Lung (tissue), 12 donors: ENCODE data around the gene ANKHD1. TPM values are rescaled to one million over a fixed set of nuclear protein-coding genes. Genes with fewer than 3 reads are reported as not detected.

Source experiments
- ATAC-seq: fragments of 200-7000 bp; cut with Tn5 transposase; one replicate; pipeline ENCODE4 v1.9.1; 2020; ENCODE audit warnings: moderate number of reproducible peaks; ENCODE audit not compliant: insufficient read depth, low FRiP score
- DNase-seq, 3 donors: peaks; one replicate each; pipeline ENCODE4 v3.0.0-alpha.2; 2013 to 2017
- H3K27ac ChIP-seq, 2 donors: one replicate each; pipeline ENCODE4 v1.5.1; 2013; ENCODE audit warnings: mild to moderate bottlenecking in 2 of 2, moderate library complexity in 2 of 2, control low read depth in 1 of 2, inconsistent platforms in 1 of 2, low read depth in 1 of 2, low read length in 1 of 2
- H3K27me3 ChIP-seq, 3 donors: one replicate each; pipeline ENCODE4 v1.5.1; 2013; ENCODE audit warnings: low read length in 2 of 3; ENCODE audit not compliant: control insufficient read depth in 3 of 3, insufficient read depth in 3 of 3
- H3K36me3 ChIP-seq, 4 donors: one replicate each; pipeline ENCODE4 v1.5.1; 2013; ENCODE audit warnings: low read length in 4 of 4, mild to moderate bottlenecking in 1 of 4, moderate library complexity in 1 of 4; ENCODE audit not compliant: control insufficient read depth in 4 of 4, insufficient read depth in 4 of 4
- H3K4me1 ChIP-seq, 5 donors: one replicate each; pipeline ENCODE4 v1.5.1; 2013; ENCODE audit warnings: low read length in 5 of 5, mild to moderate bottlenecking in 2 of 5, moderate library complexity in 1 of 5; ENCODE audit not compliant: control insufficient read depth in 5 of 5, insufficient read depth in 5 of 5
- H3K4me3 ChIP-seq: one replicate; pipeline ENCODE4 v1.5.1; 2013; ENCODE audit warnings: mild to moderate bottlenecking, control low read depth, moderate library complexity
- H3K9ac ChIP-seq, 2 donors: one replicate each; pipeline ENCODE4 v1.5.1; 2013; ENCODE audit warnings: low read length in 2 of 2, control low read depth in 1 of 2; ENCODE audit not compliant: insufficient read depth in 1 of 2
- H3K9me3 ChIP-seq, 4 donors: one replicate each; pipeline ENCODE4 v1.5.1; 2013; ENCODE audit warnings: low read length in 3 of 4, mild to moderate bottlenecking in 1 of 4, moderate library complexity in 1 of 4; ENCODE audit not compliant: control insufficient read depth in 4 of 4, insufficient read depth in 3 of 4
- WGBS, 2 donors: extraction: QIAGEN DNeasy Blood & Tissue Kit; methylation state at CpG; one replicate each; pipeline ENCODE4 v1.1.7; 2013; 5-methylcytosine and 5-hydroxymethylcytosine counted together
- polyA plus RNA-seq, 2 donors: library from polyadenylated mRNA; stranded (reverse); fragments of 200-250 nt; gene quantifications; one replicate each; pipeline ENCODE4 v1.2.1, GENCODE V29; 2013
- total RNA-seq, 2 donors: library from RNA; depleted of rRNA in 1 of 2; stranded (reverse); fragments of >200 nt in 1 of 2; gene quantifications; one replicate each; pipeline ENCODE4 v1.2.1, GENCODE V29; 2014 to 2021
- TF ChIP-seq, protein P1 (sequence below): IDR thresholded peaks from 2 replicates; pipeline ENCODE4 v1.5.1; 2012; ENCODE audit warnings: mild to moderate bottlenecking; ENCODE audit errors: control extremely low read depth, extremely low read depth
- donor health status: control.
- donor health status: control.
- donor health status: Bipolar disorder and iron deficiency.
- donor health status: healthy.
- donor health status: DM: yes; HTN: yes; CAD: no.

The ANKHD1 gene
- total and polyA plus RNA-seq, 4 donors, result 53.0 to 200 (median 90.8) TPM

DNA sequence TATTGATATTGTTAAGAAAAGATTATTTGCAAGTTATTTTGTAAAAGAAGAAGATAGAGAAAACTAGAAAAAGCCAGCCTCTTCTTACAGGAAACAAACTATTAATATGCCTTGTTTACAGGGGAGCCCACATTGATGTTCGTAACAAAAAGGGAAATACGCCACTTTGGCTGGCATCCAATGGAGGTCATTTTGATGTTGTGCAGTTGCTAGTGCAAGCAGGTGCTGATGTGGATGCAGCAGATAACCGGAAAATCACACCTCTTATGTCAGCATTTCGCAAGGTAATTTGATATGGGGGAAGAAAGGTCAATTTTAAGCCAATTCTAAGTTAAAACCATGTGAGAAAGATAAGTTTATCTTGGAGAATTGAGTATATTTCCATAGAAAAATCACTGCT lies 108.3 kb downstream of the ANKHD1 start:
- 73 to 74% methylated on average over 4 of the region's 4 CpGs for WGBS, 2 donors
- Histone ChIP-seq H3K27me3 (no peaks in the 10 kb centered on the region), H3K9ac (no peak overlapping the region), H3K4me1 (no peaks in the 10 kb centered on the region), H3K27ac (no peak overlapping the region), H3K4me3 (no peak overlapping the region), H3K9me3 (no peaks in the 10 kb centered on the region), H3K36me3 (peaks cover 24 to 71% (median 36%) of the 10 kb centered on the region in 4 donors)
- ATAC-seq (no peak), DNase-seq (peak in 2 of 3 donors; percentile 12 to 21)
- TF ChIP-seq, protein P1, sequence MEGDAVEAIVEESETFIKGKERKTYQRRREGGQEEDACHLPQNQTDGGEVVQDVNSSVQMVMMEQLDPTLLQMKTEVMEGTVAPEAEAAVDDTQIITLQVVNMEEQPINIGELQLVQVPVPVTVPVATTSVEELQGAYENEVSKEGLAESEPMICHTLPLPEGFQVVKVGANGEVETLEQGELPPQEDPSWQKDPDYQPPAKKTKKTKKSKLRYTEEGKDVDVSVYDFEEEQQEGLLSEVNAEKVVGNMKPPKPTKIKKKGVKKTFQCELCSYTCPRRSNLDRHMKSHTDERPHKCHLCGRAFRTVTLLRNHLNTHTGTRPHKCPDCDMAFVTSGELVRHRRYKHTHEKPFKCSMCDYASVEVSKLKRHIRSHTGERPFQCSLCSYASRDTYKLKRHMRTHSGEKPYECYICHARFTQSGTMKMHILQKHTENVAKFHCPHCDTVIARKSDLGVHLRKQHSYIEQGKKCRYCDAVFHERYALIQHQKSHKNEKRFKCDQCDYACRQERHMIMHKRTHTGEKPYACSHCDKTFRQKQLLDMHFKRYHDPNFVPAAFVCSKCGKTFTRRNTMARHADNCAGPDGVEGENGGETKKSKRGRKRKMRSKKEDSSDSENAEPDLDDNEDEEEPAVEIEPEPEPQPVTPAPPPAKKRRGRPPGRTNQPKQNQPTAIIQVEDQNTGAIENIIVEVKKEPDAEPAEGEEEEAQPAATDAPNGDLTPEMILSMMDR, result no peak

DNA sequence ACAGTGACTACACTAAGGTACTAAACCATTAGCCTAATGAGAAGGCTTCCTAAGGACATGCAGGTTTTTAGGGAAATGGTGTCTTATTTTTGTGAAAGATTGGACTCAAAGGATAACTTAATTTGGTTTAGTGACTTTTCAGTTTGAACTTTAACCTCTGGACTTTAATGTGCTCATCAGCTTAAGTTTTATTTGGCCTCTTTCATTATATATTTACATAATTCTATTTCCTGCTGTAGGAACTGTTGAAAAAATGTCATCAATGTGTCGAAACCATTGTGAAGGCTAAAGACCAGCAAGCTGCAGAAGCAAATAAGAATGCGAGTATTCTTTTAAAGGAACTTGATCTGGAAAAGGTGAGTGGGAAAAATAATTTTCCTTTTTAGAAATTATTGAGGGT lies 111.5 kb downstream of the ANKHD1 start:
- Histone ChIP-seq H3K9me3 (no peaks in the 10 kb centered on the region), H3K27ac (no peak overlapping the region), H3K27me3 (no peaks in the 10 kb centered on the region), H3K4me3 (no peak overlapping the region), H3K4me1 (no peaks in the 10 kb centered on the region), H3K36me3 (peaks cover 19 to 47% (median 24%) of the 10 kb centered on the region in 4 donors), H3K9ac (no peak overlapping the region)
- DNase-seq (no peak), ATAC-seq (no peak)
- TF ChIP-seq, protein P1, result no peak
- WGBS, 2 donors, result 53 to 91% methylated on average over 2 of the region's 2 CpGs

DNA sequence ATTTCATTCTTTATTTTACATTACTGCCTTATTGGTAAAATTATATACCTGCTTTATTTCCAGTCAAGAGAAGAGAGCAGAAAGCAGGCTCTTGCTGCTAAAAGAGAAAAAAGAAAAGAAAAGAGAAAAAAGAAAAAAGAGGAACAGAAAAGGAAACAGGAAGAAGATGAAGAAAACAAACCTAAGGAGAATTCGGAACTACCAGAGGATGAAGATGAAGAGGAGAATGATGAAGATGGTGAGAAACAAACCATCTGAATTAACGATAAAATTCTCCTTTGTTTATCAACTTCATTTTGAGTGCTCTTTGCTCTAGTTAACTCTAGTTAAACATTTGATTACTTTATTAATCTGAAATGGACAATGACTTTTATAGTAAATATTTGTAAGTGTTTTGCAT lies 122.4 kb downstream of the ANKHD1 start:
- TF ChIP-seq, protein P1, result no peak
- no peak for ATAC-seq
- 67 to 73% methylated on average over 2 of the region's 2 CpGs for WGBS, 2 donors

DNA sequence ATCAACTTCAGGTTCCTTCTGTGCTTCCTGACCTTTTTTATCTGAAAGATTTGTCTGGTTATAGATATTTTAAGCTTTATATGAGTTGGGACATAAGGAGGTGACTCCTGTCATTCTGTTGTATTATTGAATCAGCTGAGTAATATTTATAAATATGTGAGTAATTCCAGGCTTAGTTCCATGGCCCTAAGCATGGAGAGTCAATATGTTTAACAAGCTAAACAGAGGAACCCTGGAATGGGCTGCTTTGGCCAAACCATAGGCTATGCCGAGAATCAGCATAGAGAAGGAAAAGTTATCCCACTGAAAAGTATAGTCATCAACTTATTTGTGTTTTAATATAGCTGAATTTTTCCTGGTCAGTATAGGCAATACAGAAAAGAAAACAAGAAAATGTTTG lies 138.6 kb downstream of the ANKHD1 start:
- Histone ChIP-seq H3K9ac (no peak overlapping the region), H3K9me3 (no peaks in the 10 kb centered on the region), H3K4me3 (no peak overlapping the region), H3K36me3 (peaks cover 19 to 63% (median 32%) of the 10 kb centered on the region in 4 donors), H3K27ac (no peak overlapping the region), H3K4me1 (no peaks in the 10 kb centered on the region), H3K27me3 (no peaks in the 10 kb centered on the region)
- DNase-seq (no peak), ATAC-seq (no peak)
- WGBS, 2 donors, result 94 to 100% methylated on average over 1 of the region's 1 CpG
- TF ChIP-seq, protein P1, result no peak

More for the DNA sequence above, 122.4 kb downstream of the ANKHD1 start:
- H3K27me3 ChIP-seq, result no peaks in the 10 kb centered on the region
- no peak overlapping the region for H3K27ac ChIP-seq
- H3K4me3 ChIP-seq, result no peak overlapping the region
- H3K36me3 ChIP-seq, result peaks cover 13 to 31% (median 18%) of the 10 kb centered on the region in 4 donors
- H3K4me1 ChIP-seq, result no peaks in the 10 kb centered on the region
- H3K9ac ChIP-seq, result no peak overlapping the region
- DNase-seq, result no peak
- no peaks in the 10 kb centered on the region for H3K9me3 ChIP-seq
